Heart left ventricle (tissue), 16 donors: Measurements from ENCODE around the gene CFAP45. TPM values are rescaled to one million over a fixed set of nuclear protein-coding genes. Genes with fewer than 3 reads are reported as not detected.

Experiments used
- ATAC-seq, 4 donors: fragments of 200-7000 bp; cut with Tn5 transposase; one replicate each; pipeline ENCODE4 v1.9.1; 2020 to 2022; ENCODE audit warnings: moderate library complexity in 4 of 4, mild to moderate bottlenecking in 3 of 4, moderate number of reproducible peaks in 1 of 4
- DNase-seq, 5 donors: peaks; one replicate each; pipeline ENCODE4 v3.0.0-alpha.2; 2020
- H3K27ac ChIP-seq, 12 donors: fragments of 200-600 bp; sonication (generic) in 4 of 12; one replicate each; pipeline versions ENCODE4 v1.5.0 to v1.8.0; 2016 to 2022; ENCODE audit warnings: mild to moderate bottlenecking in 2 of 12
- H3K27me3 ChIP-seq, 9 donors: fragments of 200-600 bp; sonication (generic) in 2 of 9; one replicate each; pipeline versions ENCODE4 v1.5.1 to v1.8.0; 2016 to 2022; ENCODE audit warnings: mild to moderate bottlenecking in 3 of 9
- H3K36me3 ChIP-seq, 9 donors: fragments of 200-600 bp; sonication (generic) in 2 of 9; one replicate each; pipeline versions ENCODE4 v1.5.0 to v1.8.0; 2018 to 2022; ENCODE audit warnings: mild to moderate bottlenecking in 2 of 9
- H3K4me1 ChIP-seq, 12 donors: fragments of 200-600 bp; sonication (generic) in 4 of 12; one replicate each; pipeline versions ENCODE4 v1.5.0 to v1.8.0; 2016 to 2022; ENCODE audit warnings: mild to moderate bottlenecking in 3 of 12
- H3K4me3 ChIP-seq, 12 donors: fragments of 200-600 bp; sonication (generic) in 4 of 12; one replicate each; pipeline versions ENCODE4 v1.5.0 to v1.8.0; 2017 to 2022; ENCODE audit warnings: mild to moderate bottlenecking in 9 of 12, moderate library complexity in 4 of 12
- H3K9me3 ChIP-seq, 12 donors: fragments of 200-600 bp; sonication (generic) in 4 of 12; one replicate each; pipeline versions ENCODE4 v1.5.0 to v1.8.0; 2016 to 2022; ENCODE audit warnings: mild to moderate bottlenecking in 1 of 12
- POLR2A ChIP-seq, 2 donors: fragments of 450-650 bp; IDR thresholded peaks; one replicate each; pipeline ENCODE4 v1.6.1; 2017; ENCODE audit warnings: antibody characterized with exemption in 2 of 2, mild to moderate bottlenecking in 2 of 2, moderate library complexity in 2 of 2
- WGBS, 4 donors: extraction: QIAGEN DNeasy Blood & Tissue Kit in 2 of 4; methylation state at CpG; one replicate each; pipeline versions ENCODE4 v1.1.5 to v1.1.7; 2013 to 2018; 5-methylcytosine and 5-hydroxymethylcytosine counted together
- intact Hi-C, 10 donors: fragments of 100-400 bp; cut with DNase I; formaldehyde crosslinking; loops; one replicate each; pipeline versions ENCODE4 v1.11.1 to v1.14.2; 2022
- microRNA-seq, 4 donors: library from miRNA; unstranded; fragments of <30 nt; microRNA quantifications; one replicate each; pipeline versions ENCODE4 to v1.2.0, GENCODE V29; 2017 to 2020
- polyA plus RNA-seq, 2 donors: library from polyadenylated mRNA; stranded (reverse); fragments of 200-250 nt; gene quantifications; one replicate each; pipeline ENCODE4 v1.2.3, GENCODE V29; 2013
- total RNA-seq, 9 donors: library from RNA; depleted of rRNA in 2 of 9; stranded (reverse); fragments of >200 nt in 2 of 9; fragmentation: NEBNext Ultra II Directional in 3 of 9; extraction: Animal tissue kit (Norgen Biotek cat#: 25700) in 3 of 9; gene quantifications; one replicate each; pipeline versions ENCODE4 v1.1.0 to v1.2.4, GENCODE V29; 2016 to 2023
- TF ChIP-seq, protein P1 (sequence below), 12 donors: fragments of 200-600 bp; sonication (generic) in 4 of 12; IDR thresholded peaks; one replicate each; pipeline versions ENCODE4 v1.5.0 to v1.8.0; 2018 to 2022; ENCODE audit warnings: antibody characterized with exemption in 12 of 12, mild to moderate bottlenecking in 5 of 12
- donor health status: ischemic (EF 13 %, LVEDD 7.1; RV severe dilation, severe dysfunction).
- donor health status: healthy with polysubstance abuse.
- donor health status: DM: no; HTN: yes; CAD: no.
- donor health status: DM: no; HTN: no; CAD: no.
- donor health status: ischemic (EF 25% LVEDD 6.9; RV normal size, moderate dysfunction).
- donor health status: ischemic (EF 25% LVEDD 5.7; RV mildly dilated, moderate dysfunction).
- donor health status: healthy.
- donor health status: DM: yes; HTN: yes; CAD: no.
- donor health status: ischemic (EF 35%, LVEDD 5.7; RV mildly dilated, moderate dysfunction).
- donor health status: nonischemic (EF 11% LVEDD 7.7; RV severe dilation, severe dysfunction).
- donor health status: DM: yes; HTN: yes; CAD: no.
- donor health status: PGD.
- donor health status: ischemic (EF 29% LVEDD 5.4; RV normal size, mild dysfunction).
- donor health status: nonischemic (EF 23%, LVEDD 6.1; RV moderate dilation, normal function).

Gene CFAP45
- total and polyA plus RNA-seq, 11 donors, result 0.29 to 1.8 (median 0.62) TPM; not detected in 2

DNA sequence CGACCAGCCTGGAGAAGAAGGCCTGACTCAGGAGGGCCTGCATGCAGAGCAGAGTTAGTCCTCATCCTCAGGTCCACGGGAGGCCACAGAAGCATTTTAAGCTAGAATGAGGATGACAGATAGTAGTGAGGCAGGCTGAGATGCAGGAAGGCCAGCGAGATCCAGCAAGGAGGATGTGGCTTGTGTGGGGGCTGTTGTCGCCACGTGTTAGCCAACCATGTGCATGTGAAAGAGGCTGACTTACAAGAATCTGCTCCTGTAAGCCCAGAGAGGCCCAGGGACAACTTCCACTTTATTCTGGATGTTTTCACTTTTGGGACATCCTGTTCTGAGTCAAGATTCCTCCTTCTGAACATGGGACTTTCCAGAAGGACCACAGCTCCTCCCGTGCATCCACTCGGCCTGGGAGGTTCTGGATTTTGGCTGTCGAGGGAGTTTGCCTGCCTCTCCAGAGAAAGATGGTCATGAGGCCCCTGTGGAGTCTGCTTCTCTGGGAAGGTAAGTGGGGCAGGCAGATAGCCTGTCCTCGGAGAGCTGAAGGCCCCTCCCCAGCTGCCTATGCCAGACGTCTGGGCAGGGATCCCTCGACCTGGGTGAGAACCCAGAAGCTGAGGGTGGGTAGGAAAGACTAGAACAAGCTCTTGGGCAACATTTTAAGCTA is 73.4 kb downstream of the CFAP45 start, which contains the start of gene SLAMF8:
SLAMF8 (plus strand) TSS at position 433 of the 661 bp plus-strand sequence; CDS start at position 459, 26 bp downstream.
- Histone ChIP-seq H3K9me3 (no peaks in the 10 kb centered on the region), H3K4me1 (peaks cover 0 to 74% (median 0%) of the 10 kb centered on the region in 12 donors), H3K4me3 (peak within 1 kb of the TSS in 4 of 12 donors; percentile 4 to 58 (median 8)), H3K36me3 (no peaks in the 10 kb centered on the region), H3K27me3 (peaks cover 0 to 13% (median 0%) of the 10 kb centered on the region in 9 donors), H3K27ac (peak within 1 kb of the TSS in 2 of 12 donors; percentile 13 to 91)
- intact Hi-C loops, result no loop called here
- 60 to 73% (median 67%) methylated on average over 11 of the region's 11 CpGs for WGBS, 4 donors
- DNase-seq (peak in 3 of 5 donors; percentile 40 to 48 (median 45)), ATAC-seq (peak; percentile 11 to 71 (median 44))
- no peak for TF ChIP-seq POLR2A (IDR thresholded peaks at IDR 0.05)
- TF ChIP-seq, protein P1, sequence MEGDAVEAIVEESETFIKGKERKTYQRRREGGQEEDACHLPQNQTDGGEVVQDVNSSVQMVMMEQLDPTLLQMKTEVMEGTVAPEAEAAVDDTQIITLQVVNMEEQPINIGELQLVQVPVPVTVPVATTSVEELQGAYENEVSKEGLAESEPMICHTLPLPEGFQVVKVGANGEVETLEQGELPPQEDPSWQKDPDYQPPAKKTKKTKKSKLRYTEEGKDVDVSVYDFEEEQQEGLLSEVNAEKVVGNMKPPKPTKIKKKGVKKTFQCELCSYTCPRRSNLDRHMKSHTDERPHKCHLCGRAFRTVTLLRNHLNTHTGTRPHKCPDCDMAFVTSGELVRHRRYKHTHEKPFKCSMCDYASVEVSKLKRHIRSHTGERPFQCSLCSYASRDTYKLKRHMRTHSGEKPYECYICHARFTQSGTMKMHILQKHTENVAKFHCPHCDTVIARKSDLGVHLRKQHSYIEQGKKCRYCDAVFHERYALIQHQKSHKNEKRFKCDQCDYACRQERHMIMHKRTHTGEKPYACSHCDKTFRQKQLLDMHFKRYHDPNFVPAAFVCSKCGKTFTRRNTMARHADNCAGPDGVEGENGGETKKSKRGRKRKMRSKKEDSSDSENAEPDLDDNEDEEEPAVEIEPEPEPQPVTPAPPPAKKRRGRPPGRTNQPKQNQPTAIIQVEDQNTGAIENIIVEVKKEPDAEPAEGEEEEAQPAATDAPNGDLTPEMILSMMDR (IDR thresholded peaks at IDR 0.05), result no peak

DNA sequence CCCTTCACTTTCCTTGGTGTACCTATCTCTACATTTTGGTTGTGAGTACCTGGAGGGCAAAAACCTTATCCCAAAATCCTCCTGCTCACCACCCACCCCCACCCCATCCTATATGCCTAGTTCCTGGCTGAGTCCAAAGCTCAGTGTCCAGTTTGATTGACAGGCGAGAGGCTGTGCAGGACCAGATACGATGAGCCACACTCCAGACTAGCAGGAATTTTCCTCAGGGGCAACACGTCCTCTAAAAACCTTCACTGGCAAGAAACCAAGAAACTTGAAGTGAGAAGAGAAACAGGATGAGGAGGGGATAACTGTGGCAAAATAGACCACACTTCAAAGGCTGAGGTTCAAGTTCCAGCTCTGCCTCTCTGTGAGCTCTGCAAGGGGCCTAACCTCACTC is 74.4 kb downstream of the CFAP45 start:
- H3K4me1 ChIP-seq, result peaks cover 0 to 80% (median 0%) of the 10 kb centered on the region in 12 donors
- peaks cover 0 to 21% (median 0%) of the 10 kb centered on the region in 9 donors for H3K27me3 ChIP-seq
- intact Hi-C loops, result no loop called here
- DNase-seq (no peak), ATAC-seq (no peak)
- no peak for TF ChIP-seq POLR2A (IDR thresholded peaks at IDR 0.05)
- no peaks in the 10 kb centered on the region for H3K36me3 ChIP-seq
- H3K4me3 ChIP-seq, result peak overlapping the region in 1 of 12 donors; percentile 58
- peak overlapping the region in 1 of 12 donors; percentile 91 for H3K27ac ChIP-seq
- 60 to 67% (median 62%) methylated on average over 3 of the region's 3 CpGs for WGBS, 4 donors
- H3K9me3 ChIP-seq, result no peaks in the 10 kb centered on the region

DNA sequence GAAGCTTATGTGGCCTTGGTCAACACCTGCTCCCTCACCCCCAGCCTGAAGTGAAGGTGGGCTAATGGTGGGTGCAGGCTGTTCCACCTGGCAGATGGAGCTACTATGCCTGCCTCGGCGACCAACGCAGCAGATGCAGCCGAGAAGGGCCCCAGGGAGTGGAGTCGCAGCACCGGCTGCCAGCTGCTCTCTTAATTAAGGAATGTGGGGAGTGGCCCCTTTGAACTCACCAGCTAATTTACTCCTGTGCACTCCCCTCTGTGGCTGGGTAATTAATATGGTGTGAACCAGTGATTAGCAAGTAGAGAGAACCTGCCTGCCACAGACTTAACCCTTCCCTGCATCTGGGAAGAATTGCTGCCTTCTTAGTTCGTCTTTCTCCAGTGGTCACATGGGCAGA is 76.6 kb downstream of the CFAP45 start:
- no peak for TF ChIP-seq POLR2A (IDR thresholded peaks at IDR 0.05)
- TF ChIP-seq, protein P1 (IDR thresholded peaks at IDR 0.05), result no peak
- intact Hi-C loops, result no loop called here

More for the DNA sequence above, 76.6 kb downstream of the CFAP45 start:
- Histone ChIP-seq H3K4me3 (no peak overlapping the region), H3K27me3 (peaks cover 0 to 21% (median 0%) of the 10 kb centered on the region in 9 donors), H3K36me3 (no peaks in the 10 kb centered on the region), H3K27ac (no peak overlapping the region), H3K9me3 (no peaks in the 10 kb centered on the region), H3K4me1 (peaks cover 0 to 59% (median 0%) of the 10 kb centered on the region in 12 donors)
- WGBS, 4 donors, result 14 to 41% (median 23%) methylated on average over 7 of the region's 7 CpGs
- ATAC-seq (no peak), DNase-seq (no peak)

Small RNA genes within 50 kb of the gene (microRNA-seq; reads per million reads assigned to microRNA genes)
- gene MIR4259, result 0 reads per million in 4 donors

Other genes with a start within 250 kb of the CFAP45 start
- gene CRP, start 185.6 kb downstream of the CFAP45 start, total RNA-seq, result under 1 TPM in 3 of 9 donors, not detected in 6; 0.12 to 0.35 (median 0.29) TPM
- under 1 TPM in 1 of 2 donors, not detected in 1; 0.35 TPM for gene CRP, start 185.6 kb downstream of the CFAP45 start, polyA plus RNA-seq
- 10 to 100 TPM in 8 of 9 donors, 1 to 10 TPM in 1; 10.0 to 30.3 (median 18.8) TPM for gene DUSP23, start 119.2 kb downstream of the CFAP45 start, total RNA-seq
- 10 to 100 TPM; 36.6 to 59.2 TPM for gene DUSP23, start 119.2 kb downstream of the CFAP45 start, polyA plus RNA-seq
- gene FCRL6, start 97.8 kb downstream of the CFAP45 start, total RNA-seq, result 1 to 10 TPM in 2 of 9 donors, under 1 TPM in 1, not detected in 6; 0.21 to 2.0 (median 1.9) TPM
- not detected for gene FCRL6, start 97.8 kb downstream of the CFAP45 start, polyA plus RNA-seq
- gene SLAMF8, start 73.3 kb downstream of the CFAP45 start, total RNA-seq, result 10 to 100 TPM in 1 of 9 donors, 1 to 10 TPM in 7, under 1 TPM in 1; 0.79 to 44.9 (median 1.8) TPM
- gene SLAMF8, start 73.3 kb downstream of the CFAP45 start, polyA plus RNA-seq, result 1 to 10 TPM in 1 of 2 donors, under 1 TPM in 1; 0.50 to 1.5 TPM
- gene VSIG8, start 37.5 kb downstream of the CFAP45 start, total RNA-seq, result not detected
- under 1 TPM in 1 of 2 donors, not detected in 1; 0.27 TPM for gene VSIG8, start 37.5 kb downstream of the CFAP45 start, polyA plus RNA-seq
- 100 to 1,000 TPM in 5 of 9 donors, 10 to 100 TPM in 4; 84.3 to 246 (median 131) TPM for gene TAGLN2, start 25.3 kb upstream of the CFAP45 start, total RNA-seq
- gene TAGLN2, start 25.3 kb upstream of the CFAP45 start, polyA plus RNA-seq, result 100 to 1,000 TPM; 113 to 226 TPM
- gene IGSF9, start 45.4 kb upstream of the CFAP45 start, total RNA-seq, result 1 to 10 TPM in 1 of 9 donors, under 1 TPM in 3, not detected in 5; 0.10 to 4.8 (median 0.12) TPM
- under 1 TPM in 1 of 2 donors, not detected in 1; 0.06 TPM for gene IGSF9, start 45.4 kb upstream of the CFAP45 start, polyA plus RNA-seq
- under 1 TPM in 1 of 9 donors, not detected in 8; 0.88 TPM for gene SLAMF9, start 54.1 kb upstream of the CFAP45 start, total RNA-seq
- gene SLAMF9, start 54.1 kb upstream of the CFAP45 start, polyA plus RNA-seq, result under 1 TPM in 1 of 2 donors, not detected in 1; 0.24 TPM
- 1 to 10 TPM; 1.7 to 4.1 (median 2.5) TPM for gene PIGM, start 131.8 kb upstream of the CFAP45 start, total RNA-seq
- gene PIGM, start 131.8 kb upstream of the CFAP45 start, polyA plus RNA-seq, result 1 to 10 TPM; 1.6 to 2.1 TPM
- 1 to 10 TPM in 1 of 9 donors, under 1 TPM in 1, not detected in 7; 0.48 to 1.1 TPM for gene KCNJ10, start 170.0 kb upstream of the CFAP45 start, total RNA-seq
- under 1 TPM in 1 of 2 donors, not detected in 1; 0.08 TPM for gene KCNJ10, start 170.0 kb upstream of the CFAP45 start, polyA plus RNA-seq
- under 1 TPM in 2 of 9 donors, not detected in 7; 0.06 to 0.29 TPM for gene KCNJ9, start 181.4 kb upstream of the CFAP45 start, total RNA-seq
- gene KCNJ9, start 181.4 kb upstream of the CFAP45 start, polyA plus RNA-seq, result under 1 TPM in 1 of 2 donors, not detected in 1; 0.08 TPM
- 10 to 100 TPM; 23.1 to 49.3 (median 24.8) TPM for gene IGSF8, start 198.5 kb upstream of the CFAP45 start, total RNA-seq
- gene IGSF8, start 198.5 kb upstream of the CFAP45 start, polyA plus RNA-seq, result 10 to 100 TPM; 15.0 to 30.3 TPM
- gene ATP1A2, start 215.6 kb upstream of the CFAP45 start, total RNA-seq, result 100 to 1,000 TPM; 115 to 393 (median 280) TPM
- 10 to 100 TPM; 29.5 to 79.3 TPM for gene ATP1A2, start 215.6 kb upstream of the CFAP45 start, polyA plus RNA-seq